ENCODE results near the gene ARMCX6. TPM values are rescaled to one million over a fixed set of nuclear protein-coding genes. Genes with fewer than 3 reads are reported as not detected.

ARMCX6 gene
- polyA plus RNA-seq, 1 donor (not counting 4 experiments of a cell fraction or from before 2014, with no cell fraction given): 56.1 TPM

DNA sequence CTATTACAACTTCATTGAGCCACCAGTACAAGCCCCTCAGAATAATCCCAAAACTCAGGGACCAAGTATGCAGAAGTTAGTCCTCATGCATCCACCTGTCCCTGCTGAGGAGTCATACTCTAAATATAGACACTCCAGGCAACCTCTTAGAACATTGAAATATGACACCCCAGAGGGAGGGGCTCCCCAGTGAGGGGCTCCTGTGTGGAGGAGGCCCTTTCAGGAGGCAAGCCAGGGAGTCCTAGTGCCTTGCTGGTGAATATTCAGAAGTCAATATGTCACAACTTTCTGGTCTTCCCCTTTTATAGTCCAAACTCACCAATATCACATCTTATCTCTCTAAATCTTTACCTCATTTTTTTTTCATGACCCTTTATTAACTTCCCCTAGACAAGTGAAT is 1.6 kb upstream of the ARMCX6 start:
- no peak overlapping the region for H3K4me2 ChIP-seq (ENCODE audit: control insufficient read depth, extremely low read depth, insufficient read depth, low read depth, low read length)

GRCh38 chrX:101605728-101606127 is 12.1 kb downstream of the ARMCX6 start:
- H3K4me2 ChIP-seq (ENCODE audit: control insufficient read depth, extremely low read depth, insufficient read depth, low read depth, low read length): no peak overlapping the region

More for the DNA sequence above, 1.6 kb upstream of the ARMCX6 start:
- FAIRE-seq: no peak
- TF ChIP-seq CTCF (optimal IDR thresholded peaks at IDR 0.05 in 1 of 3, IDR thresholded peaks at IDR 0.05 in 1 of 3, conservative IDR thresholded peaks at IDR 0.05 in 1 of 3; ENCODE audit: extremely low read depth in 1 of 3, insufficient read depth in 2 of 3, low read length in 3 of 3): no peak
- no peak for TF ChIP-seq EZH2 (IDR thresholded peaks at IDR 0.05; ENCODE audit: low read length)
- Histone ChIP-seq H3K79me2 (ENCODE audit: control insufficient read depth, insufficient read depth, low read length) (peaks cover 4% of the 10 kb centered on the region), H3K9me3 (ENCODE audit: control insufficient read depth, low read depth, low read length) (no peaks in the 10 kb centered on the region), H3K4me1 (ENCODE audit: control insufficient read depth, extremely low read depth, insufficient read depth, low read length) (no peaks in the 10 kb centered on the region), H3K27me3 (ENCODE audit: control insufficient read depth, extremely low read depth, insufficient read depth, low read length) (no peaks in the 10 kb centered on the region), H3K36me3 (ENCODE audit: control insufficient read depth in 2 of 2, extremely low read depth in 1 of 2, insufficient read depth in 2 of 2, low read length in 2 of 2) (peaks cover 0 to 1% of the 10 kb centered on the region in 2 experiments), H3K27ac (ENCODE audit: control insufficient read depth, insufficient read depth, low read length) (no peak overlapping the region), H3K9ac (ENCODE audit: control insufficient read depth, extremely low read depth, insufficient read depth, low read length) (no peak overlapping the region), H3K9me1 (ENCODE audit: control insufficient read depth, extremely low read depth, insufficient read depth, low read length) (no peaks in the 10 kb centered on the region), H2AFZ (ENCODE audit: control insufficient read depth, low read length) (no peak overlapping the region), H3K4me3 (ENCODE audit: control insufficient read depth in 2 of 3, extremely low read depth in 1 of 3, insufficient read depth in 2 of 3, low read depth in 1 of 3, low read length in 3 of 3) (no peak overlapping the region), H4K20me1 (ENCODE audit: control insufficient read depth, extremely low read depth, insufficient read depth, low read length) (no peaks in the 10 kb centered on the region)
- DNase-seq (ENCODE audit: low read depth, low spot score): no peak
- dilution Hi-C loops (cut with MboI; ENCODE audit: extremely low pct_ligation_motif_present, low sequenced_read_pairs): no loop called here

More at GRCh38 chrX:101605728-101606127, 12.1 kb downstream of the ARMCX6 start:
- no peaks in the 10 kb centered on the region for H3K79me2 ChIP-seq (ENCODE audit: control insufficient read depth, insufficient read depth, low read length)
- no peaks in the 10 kb centered on the region for H3K9me1 ChIP-seq (ENCODE audit: control insufficient read depth, extremely low read depth, insufficient read depth, low read length)
- no peaks in the 10 kb centered on the region for H4K20me1 ChIP-seq (ENCODE audit: control insufficient read depth, extremely low read depth, insufficient read depth, low read length)
- FAIRE-seq (no peak), DNase-seq (ENCODE audit: low read depth, low spot score) (no peak)
- H3K27me3 ChIP-seq (ENCODE audit: control insufficient read depth, extremely low read depth, insufficient read depth, low read length): peaks cover 3% of the 10 kb centered on the region
- no peak overlapping the region for H3K9ac ChIP-seq (ENCODE audit: control insufficient read depth, extremely low read depth, insufficient read depth, low read length)
- TF ChIP-seq CTCF (optimal IDR thresholded peaks at IDR 0.05 in 1 of 3, IDR thresholded peaks at IDR 0.05 in 1 of 3, conservative IDR thresholded peaks at IDR 0.05 in 1 of 3; ENCODE audit: extremely low read depth in 1 of 3, insufficient read depth in 2 of 3, low read length in 3 of 3) (no peak), EZH2 (IDR thresholded peaks at IDR 0.05; ENCODE audit: low read length) (no peak)
- H3K9me3 ChIP-seq (ENCODE audit: control insufficient read depth, low read depth, low read length): no peaks in the 10 kb centered on the region
- no peak overlapping the region for H2AFZ ChIP-seq (ENCODE audit: control insufficient read depth, low read length)
- H3K4me1 ChIP-seq (ENCODE audit: control insufficient read depth, extremely low read depth, insufficient read depth, low read length): no peaks in the 10 kb centered on the region
- H3K27ac ChIP-seq (ENCODE audit: control insufficient read depth, insufficient read depth, low read length): no peak overlapping the region
- dilution Hi-C loops (cut with MboI; ENCODE audit: extremely low pct_ligation_motif_present, low sequenced_read_pairs): no loop called here
- H3K36me3 ChIP-seq (ENCODE audit: control insufficient read depth in 2 of 2, extremely low read depth in 1 of 2, insufficient read depth in 2 of 2, low read length in 2 of 2): no peaks in the 10 kb centered on the region
- H3K4me3 ChIP-seq (ENCODE audit: control insufficient read depth in 2 of 3, extremely low read depth in 1 of 3, insufficient read depth in 2 of 3, low read depth in 1 of 3, low read length in 3 of 3): no peak overlapping the region
